Brain microvascular endothelial cell (primary cell): ENCODE measurements around the gene GLG1.

Source experiments
- DNase-seq: peaks from one replicate; pipeline ENCODE4 v3.0.0-alpha.2; 2020
- H3K27ac ChIP-seq: fragments of 250-450 bp; sonication (Bioruptor Pico); 2 replicates; pipeline ENCODE4 v1.5.1; 2020; ENCODE audit warnings: mild to moderate bottlenecking, moderate library complexity
- H3K27me3 ChIP-seq: fragments of 250-450 bp; sonication (Bioruptor Pico); replicated peaks from 2 replicates; pipeline ENCODE4 v1.5.1; 2020; ENCODE audit warnings: mild to moderate bottlenecking
- H3K36me3 ChIP-seq: fragments of 250-450 bp; sonication (Bioruptor Pico); replicated peaks from 2 replicates; pipeline ENCODE4 v1.5.1; 2020; ENCODE audit warnings: mild to moderate bottlenecking
- H3K4me3 ChIP-seq: 2 replicates; pipeline ENCODE4 v1.5.1; 2011; ENCODE audit warnings: low read depth, mild to moderate bottlenecking, control low read depth, low read length, moderate library complexity
- CTCF ChIP-seq: IDR thresholded peaks from 2 replicates; pipeline ENCODE4 v1.5.1; 2011; ENCODE audit warnings: low read depth, mild to moderate bottlenecking, moderate library complexity, low read length, control low read depth, inconsistent platforms; ENCODE audit errors: missing control alignments
- in situ Hi-C: cut with HindIII; loops from 2 replicates; pipeline ENCODE4 v1.10.0; 2017; ENCODE audit warnings: low sequenced_read_pairs, low pct_ligation_motif_present

GLG1 gene

GRCh38 chr16:74649839-74650504 is 43.1 kb upstream of the GLG1 start:
- Histone ChIP-seq H3K4me3 (no peak overlapping the region), H3K27ac (no peak overlapping the region), H3K36me3 (peaks cover 13% of the 10 kb centered on the region), H3K27me3 (no peaks in the 10 kb centered on the region)
- DNase-seq = no peak
- in situ Hi-C loops = no loop called here
- no peak for TF ChIP-seq CTCF

GRCh38 chr16:74641969-74642368 is 35.1 kb upstream of the GLG1 start:
- Histone ChIP-seq H3K36me3 (peaks cover 25% of the 10 kb centered on the region), H3K27ac (no peak overlapping the region), H3K4me3 (no peak overlapping the region), H3K27me3 (no peaks in the 10 kb centered on the region)
- TF ChIP-seq CTCF = no peak
- DNase-seq = no peak
- in situ Hi-C loops = no loop called here

GRCh38 chr16:74637742-74638453 is 31.0 kb upstream of the GLG1 start:
- Histone ChIP-seq H3K27me3 (no peaks in the 10 kb centered on the region), H3K4me3 (no peak overlapping the region), H3K36me3 (peaks cover 25% of the 10 kb centered on the region), H3K27ac (no peak overlapping the region)
- in situ Hi-C loops = no loop called here
- no peak for TF ChIP-seq CTCF
- DNase-seq = no peak

- no peak for TF ChIP-seq CTCF
- in situ Hi-C loops = no loop called here
- H3K36me3 ChIP-seq = peaks cover 46% of the 10 kb centered on the region
- H3K4me3 ChIP-seq = no peak overlapping the region
- H3K27me3 ChIP-seq = no peaks in the 10 kb centered on the region
- no peak for DNase-seq
- no peak overlapping the region for H3K27ac ChIP-seq
Measured at GRCh38 chr16:74635303-74635702, 28.4 kb upstream of the GLG1 start.

- Histone ChIP-seq H3K36me3 (peaks cover 45% of the 10 kb centered on the region), H3K27ac (no peak overlapping the region), H3K4me3 (no peak overlapping the region), H3K27me3 (no peaks in the 10 kb centered on the region)
- DNase-seq = no peak
- in situ Hi-C loops = no loop called here
- TF ChIP-seq CTCF = no peak
Measured at GRCh38 chr16:74633686-74634085, 26.8 kb upstream of the GLG1 start.
